Right lobe of liver (tissue), 6 donors: ENCODE measurements around the gene TPRX1. TPM values are rescaled to one million over a fixed set of nuclear protein-coding genes. Genes with fewer than 3 reads are reported as not detected.
"Not testable (repeated sequence)": the region's sequence is repeated elsewhere in the genome, so short reads cannot be mapped to it uniquely, and the experiment has no call there.

Source experiments
- ATAC-seq, 4 donors: fragments of 200-7000 bp; cut with Tn5 transposase; one replicate each; pipeline ENCODE4 v1.9.1; 2020; ENCODE audit warnings: mild to moderate bottlenecking in 4 of 4, moderate library complexity in 4 of 4
- DNase-seq, 3 donors: peaks; one replicate each; pipeline ENCODE4 v3.0.0-alpha.2; 2020
- H3K27ac ChIP-seq, 3 donors: fragments of 200-600 bp; one replicate each; pipeline ENCODE4 v1.8.0; 2022
- H3K27me3 ChIP-seq, 2 donors: fragments of 200-600 bp; one replicate each; pipeline ENCODE4 v1.8.0; 2022
- H3K36me3 ChIP-seq, 4 donors: fragments of 200-600 bp; sonication (generic) in 1 of 4; one replicate each; pipeline versions ENCODE4 v1.5.1 to v1.8.0; 2017 to 2022; ENCODE audit warnings: control low read depth in 1 of 4
- H3K4me1 ChIP-seq, 4 donors: fragments of 200-600 bp; sonication (generic) in 1 of 4; one replicate each; pipeline versions ENCODE4 v1.5.1 to v1.8.0; 2017 to 2022; ENCODE audit warnings: control low read depth in 1 of 4
- H3K4me3 ChIP-seq, 3 donors: fragments of 200-600 bp; one replicate each; pipeline ENCODE4 v1.8.0; 2022
- H3K9me3 ChIP-seq, 4 donors: fragments of 200-600 bp; sonication (generic) in 1 of 4; one replicate each; pipeline versions ENCODE4 v1.5.1 to v1.8.0; 2017 to 2022; ENCODE audit warnings: control low read depth in 1 of 4
- POLR2A ChIP-seq: fragments of 450-650 bp; IDR thresholded peaks from one replicate; pipeline ENCODE4 v1.6.1; 2017; ENCODE audit warnings: antibody characterized with exemption, mild to moderate bottlenecking
- WGBS: methylation state at CpG from one replicate; pipeline ENCODE4 v1.1.6; 2018; ENCODE audit warnings: low coverage, low lambda C conversion rate; ENCODE audit not compliant: insufficient coverage; ENCODE audit errors: missing lambda C conversion rate; 5-methylcytosine and 5-hydroxymethylcytosine counted together
- intact Hi-C, 2 donors: fragments of 100-400 bp; cut with DNase I; formaldehyde crosslinking; loops; one replicate each; pipeline versions ENCODE4 v1.11.2 to v1.14.1; 2022
- total RNA-seq, 6 experiments: library from RNA; depleted of rRNA in 2 of 6; stranded (reverse); fragments of >200 nt in 2 of 6; fragmentation: NEBNext Ultra II Directional in 3 of 6; extraction: Animal tissue kit (Norgen Biotek cat#: 25700) in 3 of 6; gene quantifications; one replicate each; pipeline versions ENCODE4 v1.1.0 to v1.2.4, GENCODE V29; 2016 to 2023
- TF ChIP-seq, protein P1 (sequence below), 4 donors: fragments of 200-600 bp in 3 of 4; fragments of 450-650 bp in 1 of 4; IDR thresholded peaks; one replicate each; pipeline versions ENCODE4 v1.5.1 to v1.8.0; 2016 to 2022; ENCODE audit warnings: antibody characterized with exemption in 4 of 4, mild to moderate bottlenecking in 2 of 4
- donor health status: DM: no; HTN: yes; CAD: no.
- donor health status: DM: no; HTN: no; CAD: no.
- donor health status: DM: no; HTN: no; CAD: no.
- donor health status: DM: no; HTN: yes; CAD: no.
- donor health status: DM: no; HTN: yes; CAD: no.

Gene TPRX1
- total RNA-seq, 6 experiments from 2014 or later: not detected

DNA sequence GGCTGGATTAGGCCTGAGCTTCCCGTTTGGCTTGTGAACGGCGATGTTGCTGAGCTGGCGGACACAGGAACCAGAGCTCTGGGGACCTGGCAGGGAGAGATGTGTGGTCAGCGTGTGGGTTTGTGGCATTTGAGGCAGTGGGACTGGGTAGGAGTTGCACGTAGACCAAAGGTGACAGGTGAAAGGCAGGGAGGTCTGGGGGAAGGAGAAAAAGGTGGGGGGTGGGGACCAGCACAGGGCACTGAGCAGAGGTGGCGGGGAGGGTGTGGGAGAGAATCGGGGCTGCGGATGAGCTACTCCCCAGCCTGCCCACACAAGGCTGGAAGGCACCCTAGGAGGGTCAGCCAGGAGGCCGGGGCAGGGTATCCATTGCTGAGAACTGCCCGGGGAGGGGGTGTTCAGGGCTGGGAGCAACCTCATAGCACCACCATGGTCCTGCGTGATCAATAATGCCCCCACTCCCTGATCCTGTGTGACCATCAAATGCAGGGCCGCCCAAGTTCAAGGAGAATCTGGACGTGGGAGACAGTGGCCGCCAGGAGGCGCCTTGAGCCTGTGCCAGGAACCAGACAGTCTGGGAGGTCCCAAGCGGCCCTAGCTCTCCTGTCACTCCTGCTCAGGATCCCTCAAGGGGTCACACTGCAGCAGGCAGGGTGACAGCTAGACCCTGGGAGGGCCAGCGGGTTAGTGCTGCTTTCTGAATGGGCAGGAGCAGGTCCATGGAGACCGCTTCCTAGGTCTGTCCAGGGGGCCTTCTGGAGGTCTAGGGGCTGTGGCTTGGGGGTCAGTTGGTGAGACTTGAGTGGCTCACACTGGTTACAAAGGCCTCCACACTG, 38.6 kb downstream of the TPRX1 start:
- H3K4me3 ChIP-seq: no peak overlapping the region
- H3K27ac ChIP-seq: no peak overlapping the region
- WGBS: 30% methylated on average over 13 of the region's 19 CpGs
- H3K27me3 ChIP-seq: no peaks in the 10 kb centered on the region
- TF ChIP-seq POLR2A: no peak
- TF ChIP-seq, protein P1, sequence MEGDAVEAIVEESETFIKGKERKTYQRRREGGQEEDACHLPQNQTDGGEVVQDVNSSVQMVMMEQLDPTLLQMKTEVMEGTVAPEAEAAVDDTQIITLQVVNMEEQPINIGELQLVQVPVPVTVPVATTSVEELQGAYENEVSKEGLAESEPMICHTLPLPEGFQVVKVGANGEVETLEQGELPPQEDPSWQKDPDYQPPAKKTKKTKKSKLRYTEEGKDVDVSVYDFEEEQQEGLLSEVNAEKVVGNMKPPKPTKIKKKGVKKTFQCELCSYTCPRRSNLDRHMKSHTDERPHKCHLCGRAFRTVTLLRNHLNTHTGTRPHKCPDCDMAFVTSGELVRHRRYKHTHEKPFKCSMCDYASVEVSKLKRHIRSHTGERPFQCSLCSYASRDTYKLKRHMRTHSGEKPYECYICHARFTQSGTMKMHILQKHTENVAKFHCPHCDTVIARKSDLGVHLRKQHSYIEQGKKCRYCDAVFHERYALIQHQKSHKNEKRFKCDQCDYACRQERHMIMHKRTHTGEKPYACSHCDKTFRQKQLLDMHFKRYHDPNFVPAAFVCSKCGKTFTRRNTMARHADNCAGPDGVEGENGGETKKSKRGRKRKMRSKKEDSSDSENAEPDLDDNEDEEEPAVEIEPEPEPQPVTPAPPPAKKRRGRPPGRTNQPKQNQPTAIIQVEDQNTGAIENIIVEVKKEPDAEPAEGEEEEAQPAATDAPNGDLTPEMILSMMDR (IDR thresholded peaks at IDR 0.05): peak; percentile 58 to 67 (median 62)
- DNase-seq (peak in 2 of 3 donors; percentile 66 to 69), ATAC-seq (peak; percentile 53 to 67 (median 64))
- no peaks in the 10 kb centered on the region for H3K9me3 ChIP-seq
- no peaks in the 10 kb centered on the region for H3K4me1 ChIP-seq
- intact Hi-C loops: no loop called here
- no peaks in the 10 kb centered on the region for H3K36me3 ChIP-seq

DNA sequence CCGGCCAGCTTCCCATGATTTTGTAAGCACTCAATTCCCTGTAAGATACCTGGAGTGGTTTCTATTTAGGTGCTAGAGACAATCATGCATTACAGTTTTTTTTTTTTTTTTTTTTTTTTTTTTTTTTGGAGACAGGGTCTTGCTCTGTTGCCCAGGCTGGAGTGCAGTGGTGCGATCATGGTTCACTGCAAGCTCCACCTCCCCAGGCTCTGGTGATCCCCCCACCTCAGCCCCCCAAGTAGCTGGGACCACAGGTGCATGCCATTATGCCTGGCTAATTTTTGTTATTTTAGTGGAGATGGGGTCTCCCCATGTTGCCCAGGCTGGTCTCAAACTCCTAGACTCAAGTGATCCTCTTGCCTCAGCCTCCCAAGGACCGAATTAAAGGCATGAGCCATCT, 39.6 kb downstream of the TPRX1 start:
- intact Hi-C loops, ATAC-seq, H3K4me1 ChIP-seq, H3K27me3 ChIP-seq, H3K36me3 ChIP-seq, H3K9me3 ChIP-seq, H3K4me3 ChIP-seq, H3K27ac ChIP-seq, DNase-seq: not testable (repeated sequence)
- WGBS: 72% methylated on average over 2 of the region's 3 CpGs

DNA sequence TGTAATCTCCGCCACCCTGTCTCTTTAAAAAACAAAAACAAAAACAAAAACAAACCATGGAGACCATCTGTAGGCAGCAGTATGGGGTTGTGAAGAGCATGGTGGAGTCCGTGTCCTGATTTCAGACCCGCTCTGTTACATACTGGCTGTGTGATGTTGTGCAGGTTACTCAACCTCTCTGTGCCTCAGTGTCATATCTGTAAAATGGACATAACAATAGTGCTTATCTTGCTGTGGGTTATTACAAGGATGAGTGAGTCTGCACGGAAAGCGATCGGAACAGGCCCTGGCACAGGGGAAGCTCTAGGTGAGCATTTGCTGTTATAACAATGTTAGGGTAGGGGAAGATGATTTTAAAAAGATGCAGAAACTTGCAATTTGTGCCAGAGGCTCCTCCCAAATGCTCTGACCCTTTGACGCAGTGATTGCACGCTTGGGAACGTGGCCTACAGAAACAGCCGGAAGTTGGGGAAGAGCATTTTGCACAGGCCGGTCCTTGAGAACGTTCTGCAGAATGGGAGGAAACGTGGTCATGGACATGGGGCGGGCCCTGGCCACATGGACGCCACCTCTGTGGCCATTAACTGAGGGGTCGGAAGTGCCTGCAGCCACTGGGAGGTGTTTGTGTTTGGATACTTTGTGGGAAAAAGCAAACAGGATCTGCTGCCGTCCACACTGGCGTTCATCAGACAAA, 41.6 kb downstream of the TPRX1 start:
- intact Hi-C loops: no loop called here
- no peak overlapping the region for H3K4me3 ChIP-seq
- TF ChIP-seq, protein P1 (IDR thresholded peaks at IDR 0.05): no peak
- no peak for TF ChIP-seq POLR2A
- peaks cover 0 to 8% (median 4%) of the 10 kb centered on the region in 4 donors for H3K4me1 ChIP-seq
- no peak overlapping the region for H3K27ac ChIP-seq
- H3K27me3 ChIP-seq: no peaks in the 10 kb centered on the region
- 61% methylated on average over 11 of the region's 18 CpGs for WGBS
- H3K9me3 ChIP-seq: no peaks in the 10 kb centered on the region
- DNase-seq (peak in 1 of 3 donors; percentile 38), ATAC-seq (peak; percentile 55 to 71 (median 58))
- no peaks in the 10 kb centered on the region for H3K36me3 ChIP-seq

DNA sequence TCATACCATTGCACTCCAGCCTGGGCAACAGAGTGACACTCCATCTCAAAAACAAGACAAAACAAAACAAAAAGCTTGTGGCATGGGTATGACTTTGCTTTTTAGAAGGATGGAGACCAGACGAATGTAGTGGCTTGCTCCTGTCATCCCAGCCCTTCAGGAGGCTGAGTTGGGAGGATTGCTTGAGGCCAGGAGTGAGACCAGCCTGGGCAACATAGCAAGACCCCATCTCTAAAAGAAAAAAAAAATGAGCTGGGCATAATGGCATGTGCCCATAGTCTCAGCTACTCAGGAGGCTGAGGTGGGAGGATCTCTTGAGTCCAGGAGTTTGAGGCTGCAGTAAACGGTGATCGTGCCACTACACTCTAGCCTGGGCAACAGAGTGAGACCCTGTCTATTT, 42.2 kb downstream of the TPRX1 start:
- Histone ChIP-seq H3K36me3 (no peaks in the 10 kb centered on the region), H3K9me3 (no peaks in the 10 kb centered on the region), H3K4me3 (no peak overlapping the region), H3K4me1 (peaks cover 0 to 12% (median 6%) of the 10 kb centered on the region in 4 donors), H3K27ac (no peak overlapping the region), H3K27me3 (no peaks in the 10 kb centered on the region)
- ATAC-seq: no peak
- WGBS: 78% methylated on average over 3 of the region's 3 CpGs
- intact Hi-C loops: no loop called here
- no peak for TF ChIP-seq POLR2A
- TF ChIP-seq, protein P1 (IDR thresholded peaks at IDR 0.05): no peak
- DNase-seq: no peak

DNA sequence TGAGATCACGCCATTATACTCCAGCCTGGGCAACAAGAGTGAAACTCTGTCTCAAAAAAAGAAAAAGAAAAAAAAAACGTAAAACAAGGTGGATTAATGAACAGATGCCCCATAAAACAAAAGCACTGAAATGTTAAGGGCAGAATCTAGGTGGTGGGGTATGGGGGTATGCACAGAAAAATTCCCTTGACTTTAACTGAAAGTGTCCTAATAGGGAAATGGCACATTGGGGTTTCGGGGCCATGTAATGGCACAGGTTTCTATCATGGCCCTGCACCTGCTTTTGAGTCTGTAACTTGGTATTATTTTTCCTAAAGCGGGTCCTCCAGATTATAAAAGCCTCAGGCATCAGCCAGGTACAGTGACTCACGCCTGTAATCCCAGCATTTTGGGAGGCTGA, 42.8 kb downstream of the TPRX1 start:
- 69% methylated on average over 4 of the region's 5 CpGs for WGBS

More for the DNA sequence above, 42.8 kb downstream of the TPRX1 start:
- Histone ChIP-seq H3K4me1 (peaks cover 0 to 18% (median 8%) of the 10 kb centered on the region in 4 donors), H3K27ac (no peak overlapping the region), H3K4me3 (no peak overlapping the region), H3K27me3 (no peaks in the 10 kb centered on the region), H3K36me3 (no peaks in the 10 kb centered on the region), H3K9me3 (no peaks in the 10 kb centered on the region)
- intact Hi-C loops: no loop called here
- no peak for TF ChIP-seq POLR2A
- TF ChIP-seq, protein P1 (IDR thresholded peaks at IDR 0.05): no peak
- ATAC-seq (no peak), DNase-seq (no peak)
